Nephron progenitor cell (in vitro differentiated cells): ENCODE data around the gene DIP2C.

Source experiments
- DNase-seq: peaks from one replicate; pipeline ENCODE4 v3.0.0; 2021
- H3K27ac Mint-ChIP-seq: 2 replicates; pipeline ENCODE4 v1.8.0; 2021; ENCODE audit warnings: mild to moderate bottlenecking, moderate library complexity, mixed read lengths
- H3K27me3 Mint-ChIP-seq: 2 replicates; pipeline ENCODE4 v1.8.0; 2021; ENCODE audit warnings: mild to moderate bottlenecking, low read depth, mixed read lengths; ENCODE audit not compliant: poor library complexity
- H3K36me3 Mint-ChIP-seq: 2 replicates; pipeline ENCODE4 v1.8.0; 2021; ENCODE audit warnings: low read depth, mixed read lengths
- H3K4me1 Mint-ChIP-seq: 2 replicates; pipeline ENCODE4 v1.8.0; 2021; ENCODE audit warnings: mixed read lengths
- H3K4me3 Mint-ChIP-seq: 2 replicates; pipeline ENCODE4 v1.8.0; 2021; ENCODE audit warnings: mild to moderate bottlenecking, moderate library complexity, mixed read lengths
- H3K9me3 Mint-ChIP-seq: 2 replicates; pipeline ENCODE4 v1.8.0; 2021; ENCODE audit warnings: mild to moderate bottlenecking, moderate library complexity, mixed read lengths
- TF ChIP-seq, protein P1 (sequence below): fragments of 200-600 bp; sonication (generic); IDR thresholded peaks from 2 replicates; pipeline ENCODE4 v1.5.0; 2021; ENCODE audit warnings: antibody characterized with exemption

The DIP2C gene

DNA sequence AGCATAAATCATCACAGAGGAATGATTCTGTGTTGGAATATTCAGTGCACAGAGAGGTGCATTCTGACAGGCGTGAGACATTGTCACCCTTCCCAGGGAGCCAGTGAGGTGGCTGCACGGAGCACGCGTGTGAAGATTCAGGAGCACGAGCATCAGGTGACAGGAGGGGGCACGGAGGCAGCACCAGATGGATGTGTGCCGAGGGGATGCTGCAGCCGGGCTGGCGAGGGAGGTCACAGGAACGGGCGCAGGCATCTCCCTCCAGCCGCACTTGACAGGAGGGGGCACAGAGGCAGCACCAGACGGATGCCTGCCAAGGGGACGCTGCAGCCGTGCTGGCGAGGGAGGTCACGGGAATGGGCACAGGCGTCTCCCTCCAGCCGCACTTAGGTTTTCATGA lies 66.5 kb downstream of the DIP2C start:
- Mint-ChIP-seq H3K36me3 (peaks cover 11% of the 10 kb centered on the region), H3K27ac (no peak overlapping the region), H3K27me3 (no peaks in the 10 kb centered on the region), H3K4me3 (no peak overlapping the region), H3K9me3 (no peaks in the 10 kb centered on the region), H3K4me1 (peaks cover 85% of the 10 kb centered on the region)
- TF ChIP-seq, protein P1, sequence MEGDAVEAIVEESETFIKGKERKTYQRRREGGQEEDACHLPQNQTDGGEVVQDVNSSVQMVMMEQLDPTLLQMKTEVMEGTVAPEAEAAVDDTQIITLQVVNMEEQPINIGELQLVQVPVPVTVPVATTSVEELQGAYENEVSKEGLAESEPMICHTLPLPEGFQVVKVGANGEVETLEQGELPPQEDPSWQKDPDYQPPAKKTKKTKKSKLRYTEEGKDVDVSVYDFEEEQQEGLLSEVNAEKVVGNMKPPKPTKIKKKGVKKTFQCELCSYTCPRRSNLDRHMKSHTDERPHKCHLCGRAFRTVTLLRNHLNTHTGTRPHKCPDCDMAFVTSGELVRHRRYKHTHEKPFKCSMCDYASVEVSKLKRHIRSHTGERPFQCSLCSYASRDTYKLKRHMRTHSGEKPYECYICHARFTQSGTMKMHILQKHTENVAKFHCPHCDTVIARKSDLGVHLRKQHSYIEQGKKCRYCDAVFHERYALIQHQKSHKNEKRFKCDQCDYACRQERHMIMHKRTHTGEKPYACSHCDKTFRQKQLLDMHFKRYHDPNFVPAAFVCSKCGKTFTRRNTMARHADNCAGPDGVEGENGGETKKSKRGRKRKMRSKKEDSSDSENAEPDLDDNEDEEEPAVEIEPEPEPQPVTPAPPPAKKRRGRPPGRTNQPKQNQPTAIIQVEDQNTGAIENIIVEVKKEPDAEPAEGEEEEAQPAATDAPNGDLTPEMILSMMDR = no peak
- DNase-seq = no peak

DNA sequence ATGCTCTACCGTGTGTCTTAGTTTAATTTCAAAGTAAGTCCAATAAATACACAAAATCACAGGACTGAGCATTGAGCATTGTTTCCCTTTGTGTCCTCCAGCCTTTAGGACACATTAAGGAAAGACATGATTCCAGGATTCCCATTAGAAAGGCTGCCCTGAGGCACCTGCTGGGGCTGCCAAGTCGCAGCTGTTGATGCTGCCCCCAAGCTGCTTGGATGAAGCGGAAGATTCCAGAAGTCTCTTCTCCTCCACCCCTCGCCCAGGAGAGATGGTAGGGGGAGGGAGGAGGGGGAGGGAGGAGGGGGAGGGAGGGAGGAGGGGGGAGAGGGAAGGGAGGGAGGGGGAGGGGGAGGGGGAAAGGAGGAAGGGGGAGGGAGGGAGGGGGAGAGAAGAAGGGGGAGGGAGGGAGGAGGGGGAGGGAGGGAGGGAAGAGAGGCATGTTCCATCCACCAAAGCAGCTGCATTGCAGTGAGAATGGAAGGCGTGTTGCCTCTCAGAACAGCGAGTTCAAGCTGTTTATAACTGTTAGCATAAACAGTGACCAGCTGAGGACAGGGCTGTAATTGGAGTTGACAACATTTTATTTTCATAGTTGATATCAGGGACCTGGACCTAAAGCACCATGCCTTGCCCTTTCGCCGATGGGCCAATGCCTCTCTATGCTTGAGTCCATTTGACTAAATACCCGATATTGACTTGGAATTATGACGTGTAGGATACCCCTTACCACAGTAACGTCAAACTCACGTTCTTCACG lies 67.3 kb downstream of the DIP2C start:
- H3K9me3 Mint-ChIP-seq = no peaks in the 10 kb centered on the region
- TF ChIP-seq, protein P1 = no peak
- H3K4me3 Mint-ChIP-seq = no peak overlapping the region
- DNase-seq = no peak
- no peaks in the 10 kb centered on the region for H3K27me3 Mint-ChIP-seq
- H3K27ac Mint-ChIP-seq = no peak overlapping the region
- H3K36me3 Mint-ChIP-seq = peaks cover 11% of the 10 kb centered on the region
- H3K4me1 Mint-ChIP-seq = peaks cover 83% of the 10 kb centered on the region

DNA sequence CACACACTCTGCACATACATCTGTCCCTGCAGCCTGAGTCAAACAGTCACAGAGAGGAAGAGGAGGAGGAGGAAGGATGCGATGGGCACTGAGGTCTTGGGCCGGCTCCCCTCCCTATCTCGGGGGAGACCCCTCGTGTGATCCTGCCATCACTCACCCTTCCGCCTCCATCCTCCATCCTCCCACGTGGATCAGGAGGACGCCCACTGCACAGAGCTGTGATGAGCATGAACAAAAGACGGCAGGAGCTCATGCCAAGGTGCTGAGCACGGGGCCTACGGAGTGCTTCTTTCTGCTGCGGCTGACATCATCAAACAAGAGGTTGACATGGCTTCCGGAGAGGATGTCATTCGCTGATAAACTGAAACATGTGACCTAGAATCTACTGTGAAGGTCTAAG lies 68.0 kb downstream of the DIP2C start:
- peak overlapping the region; percentile 15 for H3K27ac Mint-ChIP-seq
- no peak overlapping the region for H3K4me3 Mint-ChIP-seq
- no peaks in the 10 kb centered on the region for H3K9me3 Mint-ChIP-seq
- no peak for DNase-seq
- TF ChIP-seq, protein P1 = no peak
- H3K36me3 Mint-ChIP-seq = peaks cover 11% of the 10 kb centered on the region
- H3K4me1 Mint-ChIP-seq = peaks cover 82% of the 10 kb centered on the region
- H3K27me3 Mint-ChIP-seq = no peaks in the 10 kb centered on the region

DNA sequence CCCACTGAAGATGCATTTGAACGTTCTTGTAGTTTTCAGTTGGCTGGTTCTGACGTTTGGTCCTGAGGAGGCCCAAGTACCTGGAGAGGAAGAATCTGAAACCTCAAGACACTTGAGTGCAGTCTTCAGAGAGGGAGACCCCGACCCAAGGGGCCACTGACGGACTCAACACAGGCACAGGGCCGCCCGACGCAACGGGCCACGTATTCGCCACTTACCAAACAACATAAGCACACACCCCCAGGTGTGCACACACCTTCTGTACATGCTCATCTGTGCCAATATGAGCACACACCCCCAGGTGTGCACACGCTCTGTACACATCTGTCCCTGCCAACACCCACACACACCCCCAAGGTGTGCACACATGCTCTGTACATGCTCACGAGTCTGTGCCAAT lies 68.5 kb downstream of the DIP2C start:
- H3K4me1 Mint-ChIP-seq = peaks cover 82% of the 10 kb centered on the region
- H3K27ac Mint-ChIP-seq = peak overlapping the region; percentile 15
- DNase-seq = no peak
- no peaks in the 10 kb centered on the region for H3K9me3 Mint-ChIP-seq
- TF ChIP-seq, protein P1 = no peak
- no peak overlapping the region for H3K4me3 Mint-ChIP-seq
- peaks cover under 1% of the 10 kb centered on the region for H3K27me3 Mint-ChIP-seq
- peaks cover 11% of the 10 kb centered on the region for H3K36me3 Mint-ChIP-seq

DNA sequence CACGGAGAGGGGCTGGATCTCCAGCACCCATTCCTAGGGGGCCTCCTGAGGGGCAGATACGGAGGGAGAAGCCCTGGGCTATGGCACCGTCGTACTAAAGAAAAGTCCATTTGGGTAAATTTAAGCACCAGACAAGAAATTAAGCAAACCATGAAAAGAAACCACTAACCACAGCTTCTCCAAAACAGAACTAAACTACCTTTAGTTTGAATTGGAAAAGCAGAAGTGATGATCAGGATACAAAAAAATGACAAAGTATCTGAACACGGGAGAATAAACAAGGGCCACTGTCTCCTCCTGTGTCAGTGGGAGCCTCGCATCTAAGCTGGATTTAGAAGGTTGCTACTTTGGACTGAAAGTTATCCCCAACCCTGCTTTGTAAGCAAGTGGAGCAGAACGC lies 69.1 kb downstream of the DIP2C start:
- no peak for DNase-seq
- TF ChIP-seq, protein P1 = no peak
- Mint-ChIP-seq H3K4me3 (no peak overlapping the region), H3K4me1 (peaks cover 82% of the 10 kb centered on the region), H3K36me3 (peaks cover 11% of the 10 kb centered on the region), H3K9me3 (no peaks in the 10 kb centered on the region), H3K27me3 (peaks cover 3% of the 10 kb centered on the region), H3K27ac (no peak overlapping the region)

DNA sequence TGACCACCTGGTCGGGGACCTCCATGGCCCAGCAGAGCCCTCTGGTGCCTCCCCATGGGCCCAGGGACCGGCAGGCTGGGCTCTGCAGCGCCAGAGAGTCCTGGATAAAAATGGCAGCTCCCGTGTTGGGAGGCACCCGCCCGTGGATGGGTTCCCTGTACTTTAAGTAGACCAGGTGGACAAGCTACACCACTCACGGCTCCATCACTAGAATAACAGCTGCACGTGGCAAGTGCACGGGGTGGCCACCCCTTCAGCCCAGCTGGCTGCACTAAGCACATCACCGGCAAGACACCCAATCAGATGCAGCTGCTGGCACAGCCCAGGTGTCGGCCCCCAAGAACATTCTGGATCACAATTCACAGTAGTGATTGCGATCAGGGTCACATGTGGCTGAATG lies 69.8 kb downstream of the DIP2C start:
- DNase-seq = no peak
- peaks cover 11% of the 10 kb centered on the region for H3K36me3 Mint-ChIP-seq
- no peaks in the 10 kb centered on the region for H3K9me3 Mint-ChIP-seq
- H3K4me3 Mint-ChIP-seq = no peak overlapping the region
- H3K27me3 Mint-ChIP-seq = peaks cover 3% of the 10 kb centered on the region
- H3K27ac Mint-ChIP-seq = no peak overlapping the region
- TF ChIP-seq, protein P1 = no peak
- peaks cover 82% of the 10 kb centered on the region for H3K4me1 Mint-ChIP-seq
